GM13977 (cell line): Measurements from ENCODE around the gene PRKCB.

Source experiments
- DNase-seq: peaks from one replicate; pipeline ENCODE4 v3.0.0; 2012; ENCODE audit warnings: low spot score
- in situ Hi-C: fragments of 300-500 bp; cut with MboI; formaldehyde crosslinking; loops from one replicate; pipeline ENCODE4 v1.12.0; 2022; ENCODE audit warnings: low sequenced_read_pairs, low pct_unique_long_range_greater_than_20kb, mixed read lengths, inconsistent platforms; ENCODE audit not compliant: unreplicated experiment
- TF ChIP-seq, protein P1 (sequence below): IDR thresholded peaks from 2 replicates; pipeline ENCODE4 v1.5.1; 2012; ENCODE audit warnings: mild to moderate bottlenecking, control low read depth; ENCODE audit not compliant: insufficient read depth; ENCODE audit errors: extremely low read depth, missing control alignments

Gene PRKCB

DNA sequence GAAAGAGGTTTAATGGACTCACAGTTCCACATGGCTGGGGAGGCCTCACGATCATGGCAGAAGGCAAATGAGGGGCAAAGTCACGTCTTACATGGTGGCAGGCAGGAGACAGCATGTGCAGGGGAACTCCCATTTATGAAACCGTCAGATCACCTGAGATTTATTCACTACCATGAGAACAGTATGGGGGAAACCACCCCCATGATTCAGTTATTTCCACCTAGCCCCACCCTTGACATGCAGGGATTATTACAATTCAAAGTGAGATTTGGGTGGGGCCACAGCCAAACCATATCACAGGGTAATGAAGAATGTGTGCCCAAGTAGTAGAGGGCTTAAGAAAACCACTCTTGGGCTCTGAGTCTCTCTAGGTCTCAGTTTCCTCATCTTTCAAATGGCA lies 85.1 kb downstream of the PRKCB start:
- no peak for DNase-seq
- in situ Hi-C loops: no loop called here
- TF ChIP-seq, protein P1, sequence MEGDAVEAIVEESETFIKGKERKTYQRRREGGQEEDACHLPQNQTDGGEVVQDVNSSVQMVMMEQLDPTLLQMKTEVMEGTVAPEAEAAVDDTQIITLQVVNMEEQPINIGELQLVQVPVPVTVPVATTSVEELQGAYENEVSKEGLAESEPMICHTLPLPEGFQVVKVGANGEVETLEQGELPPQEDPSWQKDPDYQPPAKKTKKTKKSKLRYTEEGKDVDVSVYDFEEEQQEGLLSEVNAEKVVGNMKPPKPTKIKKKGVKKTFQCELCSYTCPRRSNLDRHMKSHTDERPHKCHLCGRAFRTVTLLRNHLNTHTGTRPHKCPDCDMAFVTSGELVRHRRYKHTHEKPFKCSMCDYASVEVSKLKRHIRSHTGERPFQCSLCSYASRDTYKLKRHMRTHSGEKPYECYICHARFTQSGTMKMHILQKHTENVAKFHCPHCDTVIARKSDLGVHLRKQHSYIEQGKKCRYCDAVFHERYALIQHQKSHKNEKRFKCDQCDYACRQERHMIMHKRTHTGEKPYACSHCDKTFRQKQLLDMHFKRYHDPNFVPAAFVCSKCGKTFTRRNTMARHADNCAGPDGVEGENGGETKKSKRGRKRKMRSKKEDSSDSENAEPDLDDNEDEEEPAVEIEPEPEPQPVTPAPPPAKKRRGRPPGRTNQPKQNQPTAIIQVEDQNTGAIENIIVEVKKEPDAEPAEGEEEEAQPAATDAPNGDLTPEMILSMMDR: no peak

DNA sequence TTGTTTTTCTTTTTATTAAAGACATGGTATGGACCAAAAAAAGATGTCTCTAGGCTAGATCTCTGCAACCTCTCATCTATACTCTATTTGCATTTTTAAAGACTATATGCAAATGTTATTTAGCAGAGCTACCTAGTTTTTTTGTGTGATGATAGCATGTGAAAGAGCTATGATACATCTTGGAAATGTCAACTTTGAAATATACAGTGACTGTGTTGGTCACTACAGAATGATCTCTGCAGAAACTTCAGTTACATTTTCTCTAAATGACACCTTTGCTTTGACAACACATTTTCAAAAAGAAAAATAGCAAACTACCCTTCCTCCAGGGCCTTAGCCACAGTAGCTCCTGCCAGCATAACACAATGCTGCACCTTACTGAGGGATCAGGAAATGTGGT lies 86.6 kb downstream of the PRKCB start:
- no peak for DNase-seq
- in situ Hi-C loops: no loop called here

DNA sequence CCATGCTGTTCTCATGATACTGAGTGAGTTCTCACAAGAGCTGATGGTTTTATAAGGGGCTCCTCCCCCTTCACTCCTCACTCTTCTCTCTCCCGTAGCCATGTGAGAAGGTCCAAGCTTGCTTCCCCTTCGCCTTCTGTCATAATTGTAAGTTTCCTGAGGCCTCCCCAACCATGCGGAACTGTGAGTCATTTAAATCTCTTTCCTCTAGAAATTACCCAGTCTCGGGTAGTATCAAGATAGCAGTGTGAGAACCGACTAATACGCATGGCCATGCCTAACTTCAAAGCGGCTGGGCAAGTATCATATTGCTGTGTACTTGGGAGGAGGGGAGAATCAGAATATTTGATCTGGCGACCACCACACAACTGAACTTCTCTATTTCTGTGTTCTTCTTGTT lies 88.3 kb downstream of the PRKCB start:
- in situ Hi-C loops: no loop called here
- no peak for DNase-seq
- TF ChIP-seq, protein P1: no peak

More for the DNA sequence above, 86.6 kb downstream of the PRKCB start:
- TF ChIP-seq, protein P1: no peak

GRCh38 chr16:23927796-23928195 lies 92.0 kb downstream of the PRKCB start:
- TF ChIP-seq, protein P1: no peak
- in situ Hi-C loops: no loop called here
- DNase-seq: no peak

DNA sequence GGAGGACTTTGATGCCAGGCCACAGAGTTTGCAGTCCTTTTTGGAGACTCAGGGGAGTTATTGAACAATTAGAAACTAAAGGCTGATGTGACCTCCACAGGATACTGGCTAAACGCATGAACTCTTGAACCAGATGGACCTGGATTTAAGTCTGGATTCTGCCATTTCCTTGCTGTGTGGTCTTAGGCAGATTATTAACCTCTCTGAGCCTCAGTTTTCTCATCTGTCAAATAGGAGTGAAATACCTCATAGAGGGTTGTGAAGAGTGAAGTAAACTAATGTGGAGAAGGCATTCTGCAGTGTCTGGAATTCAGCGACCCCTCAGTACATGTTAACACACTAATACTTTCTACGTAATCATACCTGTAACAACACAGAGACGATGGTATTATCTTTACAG lies 93.5 kb downstream of the PRKCB start:
- DNase-seq: no peak
- in situ Hi-C loops: no loop called here
- TF ChIP-seq, protein P1: no peak

- in situ Hi-C loops: no loop called here
- TF ChIP-seq, protein P1: no peak
- DNase-seq: no peak
These were observed 94.1 kb downstream of the PRKCB start for GRCh38 chr16:23929856-23930255.

- DNase-seq: no peak
- TF ChIP-seq, protein P1: no peak
- in situ Hi-C loops: no loop called here
These were observed 95.0 kb downstream of the PRKCB start for GRCh38 chr16:23930791-23931190.
